H1 (cell line): ENCODE results near the gene OSBPL9. TPM values are rescaled to one million over a fixed set of nuclear protein-coding genes. Genes with fewer than 3 reads are reported as not detected.

Experiments used
- CTCF ChIA-PET: fragments of 300-600 bp; sonication (Branson Sonifier 250); formaldehyde crosslinking; loops from one replicate; lab custom pipeline; 2021; ENCODE audit not compliant: partially characterized antibody; lab: Charles Lee
- POLR2A ChIA-PET: fragments of 300-600 bp; sonication (Branson Sonifier 250); formaldehyde crosslinking; loops from one replicate; lab custom pipeline; 2021; ENCODE audit warnings: inconsistent platforms; ENCODE audit not compliant: partially characterized antibody; lab: Charles Lee
- DNase-seq, 2 experiments: peaks; one replicate each; pipeline versions ENCODE4 v3.0.0 to v3.0.0-alpha.2; 2010 to 2022; ENCODE audit warnings: low spot score in 2 of 2, low read depth in 1 of 2, mixed read lengths in 1 of 2
- FAIRE-seq: peaks from 2 replicates; lab custom pipeline; 2011; peaks lifted over from hg19 to GRCh38; lab: Jason Lieb, UNC
- H2AFZ ChIP-seq: 2 replicates; pipeline ENCODE4 v1.8.1; 2012; ENCODE audit warnings: low read length, inconsistent platforms
- H2AK5ac ChIP-seq: 2 replicates; pipeline ENCODE4 v1.6.1; 2013; ENCODE audit warnings: low read depth, low read length
- H2BK120ac ChIP-seq: replicated peaks from 2 replicates; pipeline ENCODE3; 2013; ENCODE audit warnings: low read depth, low read length, inconsistent platforms
- H2BK12ac ChIP-seq: 2 replicates; pipeline ENCODE4 v1.6.1; 2013; ENCODE audit warnings: low read depth, low read length
- H2BK15ac ChIP-seq: 2 replicates; pipeline ENCODE4 v1.6.1; 2013; ENCODE audit warnings: low read length
- H2BK20ac ChIP-seq: 2 replicates; pipeline ENCODE4 v1.6.1; 2013; ENCODE audit warnings: low read length
- H2BK5ac ChIP-seq: 2 replicates; pipeline ENCODE4 v1.6.1; 2013; ENCODE audit warnings: low read depth, low read length
- H3K14ac ChIP-seq: 2 replicates; pipeline ENCODE4 v1.6.1; 2013; ENCODE audit warnings: inconsistent platforms; ENCODE audit not compliant: insufficient read length
- H3K18ac ChIP-seq: 2 replicates; pipeline ENCODE4 v1.6.1; 2013; ENCODE audit warnings: low read length; ENCODE audit errors: extremely low read depth
- H3K23ac ChIP-seq: 2 replicates; pipeline ENCODE4 v1.6.1; 2013; ENCODE audit warnings: inconsistent platforms; ENCODE audit not compliant: insufficient read length
- H3K23me2 ChIP-seq: 2 replicates; pipeline ENCODE4 v1.6.1; 2013; ENCODE audit warnings: low read depth, low read length
- H3K27ac ChIP-seq: 2 replicates; pipeline ENCODE4 v1.6.1; 2011; ENCODE audit warnings: low read depth, low read length, inconsistent platforms
- H3K27me3 ChIP-seq, 4 experiments: replicated peaks in 1 of 4; 1 replicate in 1 of 4; 2 replicates in 3 of 4; pipeline versions ENCODE4 v1.6.1 to v1.8.1; 2011 to 2013; ENCODE audit warnings: low read length in 3 of 4, mild to moderate bottlenecking in 3 of 4, inconsistent platforms in 2 of 4, mixed read lengths in 2 of 4, moderate library complexity in 1 of 4; ENCODE audit not compliant: control insufficient read depth in 3 of 4, insufficient read depth in 3 of 4; ENCODE audit errors: extremely low read depth in 1 of 4
- H3K36me3 ChIP-seq, 4 experiments: 2 replicates each; pipeline versions ENCODE4 v1.6.1 to v1.8.1; 2011 to 2013; ENCODE audit warnings: mild to moderate bottlenecking in 4 of 4, low read length in 3 of 4, moderate library complexity in 2 of 4, control low read depth in 1 of 4, inconsistent platforms in 1 of 4; ENCODE audit not compliant: insufficient read depth in 4 of 4, control insufficient read depth in 2 of 4
- H3K4ac ChIP-seq: replicated peaks from 2 replicates; pipeline ENCODE3; 2013; ENCODE audit warnings: low read length, low read depth, mixed read lengths, inconsistent platforms; ENCODE audit not compliant: insufficient read length
- H3K4me1 ChIP-seq, 4 experiments: replicated peaks in 1 of 4; 1 replicate in 1 of 4; 2 replicates in 3 of 4; pipeline versions ENCODE4 v1.6.1 to v1.8.1; 2011 to 2013; ENCODE audit warnings: low read length in 3 of 4, inconsistent platforms in 2 of 4, mixed read lengths in 1 of 4; ENCODE audit not compliant: insufficient read depth in 4 of 4, control insufficient read depth in 3 of 4
- H3K4me2 ChIP-seq, 2 experiments: 2 replicates each; pipeline versions ENCODE4 v1.6.1 to v1.8.1; 2011 to 2013; ENCODE audit warnings: low read depth in 2 of 2, low read length in 2 of 2, control low read depth in 1 of 2, inconsistent platforms in 1 of 2, mild to moderate bottlenecking in 1 of 2; ENCODE audit not compliant: insufficient read depth in 1 of 2
- H3K4me3 ChIP-seq, 4 experiments: fragments of 200-600, 300-600 bp in 1 of 4; sonication (generic), shearing (Covaris generic), sonication (Bioruptor Twin) in 1 of 4; 2 replicates each; pipeline versions ENCODE4 v1.5.1 to v1.8.1; 2011 to 2016; ENCODE audit warnings: low read length in 4 of 4, low read depth in 3 of 4, control low read depth in 2 of 4, inconsistent platforms in 2 of 4, mild to moderate bottlenecking in 2 of 4, mixed read lengths in 1 of 4, moderate library complexity in 1 of 4; ENCODE audit not compliant: insufficient read depth in 2 of 4; ENCODE audit errors: extremely low read depth in 1 of 4
- H3K56ac ChIP-seq: replicated peaks from 2 replicates; pipeline ENCODE3; 2013; ENCODE audit warnings: low read depth, mild to moderate bottlenecking, mixed read lengths, low read length, inconsistent platforms; ENCODE audit not compliant: insufficient read length
- H3K79me1 ChIP-seq: 2 replicates; pipeline ENCODE4 v1.6.1; 2013; ENCODE audit warnings: low read depth, low read length, control low read depth
- H3K79me2 ChIP-seq, 2 experiments: 2 replicates each; pipeline versions ENCODE4 v1.6.1 to v1.8.1; 2012 to 2013; ENCODE audit warnings: low read length in 2 of 2, mild to moderate bottlenecking in 2 of 2, inconsistent platforms in 1 of 2; ENCODE audit not compliant: insufficient read depth in 2 of 2, control insufficient read depth in 1 of 2
- H3K9ac ChIP-seq, 4 experiments: replicated peaks in 1 of 4; 1 replicate in 1 of 4; 2 replicates in 3 of 4; pipeline versions ENCODE4 v1.6.1 to v1.8.1; 2011 to 2013; ENCODE audit warnings: low read depth in 3 of 4, low read length in 3 of 4, control low read depth in 2 of 4, mild to moderate bottlenecking in 2 of 4, moderate library complexity in 2 of 4, inconsistent platforms in 1 of 4; ENCODE audit errors: extremely low read depth in 1 of 4
- H3K9me3 ChIP-seq, 2 experiments: 2 replicates each; pipeline versions ENCODE4 v1.6.1 to v1.8.1; 2012 to 2013; ENCODE audit warnings: mild to moderate bottlenecking in 2 of 2, moderate library complexity in 2 of 2, control low read depth in 1 of 2, inconsistent platforms in 1 of 2, low read depth in 1 of 2, low read length in 1 of 2, mixed read lengths in 1 of 2; ENCODE audit not compliant: insufficient read depth in 2 of 2
- H4K20me1 ChIP-seq, 2 experiments: replicated peaks in 1 of 2; 2 replicates each; pipeline versions ENCODE3 to v1.8.1; 2011 to 2013; ENCODE audit warnings: inconsistent platforms in 2 of 2, low read length in 2 of 2, mild to moderate bottlenecking in 1 of 2; ENCODE audit not compliant: insufficient read depth in 2 of 2, control insufficient read depth in 1 of 2
- H4K5ac ChIP-seq: 2 replicates; pipeline ENCODE4 v1.6.1; 2013; ENCODE audit warnings: low read length, low read depth, mixed read lengths, inconsistent platforms; ENCODE audit not compliant: insufficient read length
- H4K8ac ChIP-seq: 2 replicates; pipeline ENCODE4 v1.8.0; 2013; ENCODE audit warnings: mild to moderate bottlenecking, moderate library complexity, low read length, inconsistent platforms; ENCODE audit not compliant: insufficient read depth; ENCODE audit errors: extremely low read depth
- H4K91ac ChIP-seq: replicated peaks from 2 replicates; pipeline ENCODE3; 2013; ENCODE audit warnings: low read length, mixed read lengths, inconsistent platforms; ENCODE audit not compliant: insufficient read length
- CBX5 ChIP-seq: fragments of 300-800, 300-1000 bp; sonication (generic); IDR thresholded peaks from 2 replicates; pipeline ENCODE4 v1.7.1; 2016; ENCODE audit warnings: antibody characterized with exemption, low read length, low read depth
- HDAC2 ChIP-seq, 2 experiments: fragments of 300-600 bp in 1 of 2; sonication (generic) in 1 of 2; IDR thresholded peaks; 2 replicates each; pipeline ENCODE4 v1.6.1; 2011 to 2012; ENCODE audit warnings: low read depth in 2 of 2, low read length in 2 of 2, mild to moderate bottlenecking in 2 of 2, moderate library complexity in 2 of 2, borderline replicate concordance in 1 of 2, inconsistent platforms in 1 of 2
- KDM1A ChIP-seq: fragments of 200-600, 300-600 bp; sonication (generic); IDR thresholded peaks from 2 replicates; pipeline ENCODE4 v1.7.1; 2016; ENCODE audit warnings: mild to moderate bottlenecking, low read length, borderline replicate concordance
- KDM4A ChIP-seq: IDR thresholded peaks from one replicate; pipeline ENCODE4 v1.7.1; 2012; ENCODE audit warnings: low read depth, mild to moderate bottlenecking, moderate library complexity, low read length, inconsistent platforms; ENCODE audit not compliant: severe bottlenecking
- KDM5A ChIP-seq: fragments of 200-600 bp; IDR thresholded peaks from 2 replicates; pipeline ENCODE4 v1.7.1; 2012; ENCODE audit warnings: mild to moderate bottlenecking, low read length, inconsistent platforms, mixed read lengths
- MAFK ChIP-seq: IDR thresholded peaks from 2 replicates; pipeline ENCODE4 v1.6.1; 2012; ENCODE audit warnings: low read depth, mild to moderate bottlenecking, improper control_type of control experiment, low read length
- POLR2AphosphoS5 ChIP-seq: IDR thresholded peaks from 2 replicates; pipeline ENCODE4 v1.6.1; 2011; ENCODE audit warnings: low read depth, low read length
- RXRA ChIP-seq: IDR thresholded peaks from 2 replicates; pipeline ENCODE4 v1.6.1; 2011; ENCODE audit warnings: low read depth, mild to moderate bottlenecking, low read length, moderate library complexity; ENCODE audit not compliant: insufficient read depth
- SIRT6 ChIP-seq: IDR thresholded peaks from one replicate; pipeline ENCODE4 v1.7.1; 2012; ENCODE audit warnings: low read length, inconsistent platforms
- SIX5 ChIP-seq: IDR thresholded peaks from 2 replicates; pipeline ENCODE4 v1.6.1; 2011; ENCODE audit warnings: mild to moderate bottlenecking, low read depth, low read length
- SP2 ChIP-seq: IDR thresholded peaks from 2 replicates; pipeline ENCODE4 v1.6.1; 2012; ENCODE audit warnings: mild to moderate bottlenecking, low read length, inconsistent platforms
- WGBS, 2 experiments: shearing (Covaris generic) in 1 of 2; methylation state at CpG; one replicate each; pipeline versions ENCODE4 v1.1.6 to v1.1.7; 2013 to 2015; ENCODE audit warnings: low lambda C conversion rate in 2 of 2, mixed read lengths in 2 of 2, inconsistent platforms in 1 of 2, low coverage in 1 of 2, missing lambda C conversion rate in 1 of 2; ENCODE audit not compliant: insufficient replicate concordance in 2 of 2, insufficient coverage in 1 of 2, insufficient read length in 1 of 2; ENCODE audit errors: extremely low coverage in 1 of 2, missing lambda C conversion rate in 1 of 2; 5-methylcytosine and 5-hydroxymethylcytosine counted together
- polyA plus RNA-seq, 7 experiments: library from polyadenylated mRNA; depleted of rRNA in 3 of 7; stranded (reverse) in 5 of 7; unstranded in 2 of 7; fragments of >200 nt in 5 of 7; fragments of 200-250 nt in 2 of 7; gene quantifications; 1 replicate in 5 of 7; 2 replicates in 1 of 7; 4 replicates in 1 of 7; pipeline versions ENCODE4 v1.2.1 to v1.2.3, GENCODE V29; 2011 to 2013; ENCODE audit warnings: missing spikeins in 2 of 7, mixed read lengths in 2 of 7
- total RNA-seq: library from RNA; stranded (reverse); fragmentation: NEBNext Ultra II Directional; extraction: Animal tissue kit (Norgen Biotek cat#: 25700); gene quantifications from 2 replicates; pipeline ENCODE4 v1.2.1, GENCODE V29; 2021
- TF ChIP-seq, protein P1 (sequence below): IDR thresholded peaks from 2 replicates; pipeline ENCODE4 v1.6.1; 2011; ENCODE audit warnings: low read depth, mild to moderate bottlenecking, low read length; ENCODE audit not compliant: insufficient read depth

OSBPL9 gene
- total and polyA plus RNA-seq, 2 of the 8 experiments (the other 6 are each of a cell fraction or from before 2014, with no cell fraction given) = 58.2 to 71.6 TPM

DNA sequence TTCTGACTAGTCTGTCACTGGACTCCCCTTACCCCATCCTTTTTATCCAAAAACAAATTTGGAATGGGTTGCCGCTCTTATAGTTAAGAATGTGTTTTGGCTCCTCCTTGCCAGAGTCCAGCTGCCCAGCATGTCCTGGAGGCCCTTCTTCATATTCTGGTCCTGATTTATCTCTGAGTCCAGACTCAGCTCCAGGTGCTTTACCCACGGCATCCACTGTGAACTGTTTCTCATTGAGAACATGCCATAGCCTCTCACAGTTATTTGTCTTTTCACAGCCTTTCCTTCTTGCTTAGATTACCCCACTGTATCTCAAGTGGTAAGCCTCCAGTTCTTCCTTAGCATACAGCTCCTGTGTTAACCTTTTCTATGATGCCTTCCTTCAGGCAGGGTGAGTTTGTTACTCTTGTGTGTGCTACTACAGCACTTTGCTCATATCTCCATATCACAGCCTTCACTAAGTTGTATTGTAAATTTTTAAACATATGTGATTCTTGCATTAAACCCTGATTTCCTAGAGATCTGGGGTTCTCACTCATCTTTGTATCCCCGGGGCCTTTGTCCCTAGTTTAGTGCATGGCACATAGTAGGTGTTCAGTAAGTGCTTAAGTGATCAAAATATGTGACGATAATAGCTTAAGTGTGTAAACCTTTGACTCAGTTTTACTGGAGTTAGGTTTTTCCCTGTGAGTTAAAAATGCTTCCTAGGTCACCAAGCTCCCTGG is 116.0 kb downstream of the OSBPL9 start:
- no peak overlapping the region for H3K23ac ChIP-seq
- no peak overlapping the region; a peak in 1 of 7 replicates for H3K9ac ChIP-seq
- no peak overlapping the region for H2BK5ac ChIP-seq
- H3K4me1 ChIP-seq = peaks cover 0 to 7% (median 3%) of the 10 kb centered on the region in 4 experiments; a peak in 5 of 7 replicates
- no peaks in the 10 kb centered on the region for H3K27me3 ChIP-seq
- FAIRE-seq = no peak
- ChIA-PET POLR2A (no interaction called here), CTCF (interaction anchor here (0.6 to 1.6 kb wide), 5 partner anchors 9 to 36 kb away, joined by 4 to 6 read pairs (median 5); no protein-coding TSS in a partner anchor)
- peaks cover 0 to 4% of the 10 kb centered on the region in 2 experiments for H4K20me1 ChIP-seq
- H3K79me2 ChIP-seq = peaks cover 3 to 77% of the 10 kb centered on the region in 2 experiments; a peak in 3 of 4 replicates
- no peak overlapping the region for H2AK5ac ChIP-seq
- H3K23me2 ChIP-seq = peaks cover 7% of the 10 kb centered on the region; the same call in 1 of the 2 replicates
- H3K4ac ChIP-seq = no peak overlapping the region
- no peak overlapping the region for H3K18ac ChIP-seq
- WGBS, 2 experiments = 94% methylated on average over 4 of the region's 4 CpGs; no CpG with 5 or more reads in 1 of the 2 experiments
- no peak overlapping the region for H2BK15ac ChIP-seq
- no peak overlapping the region for H3K4me3 ChIP-seq
- no peak overlapping the region for H4K91ac ChIP-seq
- H3K4me2 ChIP-seq = no peak overlapping the region; a peak in 1 of 4 replicates
- H3K9me3 ChIP-seq = no peaks in the 10 kb centered on the region
- no peak overlapping the region for H3K14ac ChIP-seq
- no peak overlapping the region for H4K5ac ChIP-seq
- H3K36me3 ChIP-seq = no peaks in the 10 kb centered on the region
- peaks cover 6% of the 10 kb centered on the region for H3K79me1 ChIP-seq
- no peak overlapping the region for H3K56ac ChIP-seq
- no peak overlapping the region for H4K8ac ChIP-seq
- no peak overlapping the region for H2BK120ac ChIP-seq
- DNase-seq = no peak
- H3K27ac ChIP-seq = no peak overlapping the region
- no peak overlapping the region for H2AFZ ChIP-seq
- H2BK12ac ChIP-seq = no peak overlapping the region
- no peak overlapping the region for H2BK20ac ChIP-seq
- TF ChIP-seq KDM5A = no peak
- TF ChIP-seq, protein P1, sequence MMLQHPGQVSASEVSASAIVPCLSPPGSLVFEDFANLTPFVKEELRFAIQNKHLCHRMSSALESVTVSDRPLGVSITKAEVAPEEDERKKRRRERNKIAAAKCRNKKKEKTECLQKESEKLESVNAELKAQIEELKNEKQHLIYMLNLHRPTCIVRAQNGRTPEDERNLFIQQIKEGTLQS = no peak
- TF ChIP-seq SIX5 = no peak
- no peak for TF ChIP-seq SP2
- no peak for TF ChIP-seq KDM1A
- no peak for TF ChIP-seq POLR2AphosphoS5
- TF ChIP-seq HDAC2 (IDR thresholded peaks at IDR 0.05; ENCODE audit: borderline replicate concordance in 1 of 2, low read depth in 2 of 2, low read length in 2 of 2) = no peak
- no peak for TF ChIP-seq MAFK
- TF ChIP-seq KDM4A = no peak
- TF ChIP-seq SIRT6 = no peak
- TF ChIP-seq CBX5 = no peak
- TF ChIP-seq RXRA = no peak
